Stimulated activated CD4-positive, alpha-beta T cell treated with anti-CD3 and anti-CD28 coated beads, TNF-alpha, amount 100 ng/mL, for 48 hours (primary cell): ENCODE results near the gene MEI4.
"Not testable (repeated sequence)": the region's sequence is repeated elsewhere in the genome, so short reads cannot be mapped to it uniquely, and the experiment has no call there.

Experiments
- DNase-seq, 3 donors: peaks; one replicate each; pipeline ENCODE4 v3.0.0-alpha.2; 2020; ENCODE audit warnings: low read depth in 3 of 3

The MEI4 gene

GRCh38 chr6:77815531-77815930 is 162.7 kb downstream of the MEI4 start:
- no peak for DNase-seq

- DNase-seq = no peak
These were observed 164.0 kb downstream of the MEI4 start for GRCh38 chr6:77816766-77817270.

- no peak for DNase-seq
These were observed 169.4 kb downstream of the MEI4 start for GRCh38 chr6:77822265-77822664.

- DNase-seq = no peak
These were observed 172.4 kb downstream of the MEI4 start for GRCh38 chr6:77825204-77825603.

GRCh38 chr6:77829736-77830135 is 176.9 kb downstream of the MEI4 start:
- DNase-seq = no peak

- DNase-seq = not testable (repeated sequence)
These were observed 180.9 kb downstream of the MEI4 start for GRCh38 chr6:77833749-77834148.

GRCh38 chr6:77834591-77834996 is 181.8 kb downstream of the MEI4 start:
- no peak for DNase-seq

GRCh38 chr6:77837034-77837784 is 184.4 kb downstream of the MEI4 start:
- DNase-seq = no peak

- no peak for DNase-seq
These were observed 186.5 kb downstream of the MEI4 start for GRCh38 chr6:77839292-77839691.

GRCh38 chr6:77844822-77845221 is 192.0 kb downstream of the MEI4 start:
- DNase-seq = no peak

GRCh38 chr6:77853401-77853800 is 200.6 kb downstream of the MEI4 start:
- DNase-seq = no peak

- DNase-seq = no peak
These were observed 203.6 kb downstream of the MEI4 start for GRCh38 chr6:77856391-77856790.

GRCh38 chr6:77857421-77857820 is 204.6 kb downstream of the MEI4 start:
- DNase-seq = no peak

GRCh38 chr6:77876300-77876699 is 223.5 kb downstream of the MEI4 start:
- no peak for DNase-seq

GRCh38 chr6:77879527-77879926 is 226.7 kb downstream of the MEI4 start:
- no peak for DNase-seq

- DNase-seq = no peak
These were observed 227.7 kb downstream of the MEI4 start for GRCh38 chr6:77880501-77880900.

GRCh38 chr6:77883851-77884250 is 231.0 kb downstream of the MEI4 start:
- no peak for DNase-seq

- DNase-seq = no peak
These were observed 240.6 kb downstream of the MEI4 start for GRCh38 chr6:77893391-77893790.

- no peak for DNase-seq
These were observed 253.2 kb downstream of the MEI4 start for GRCh38 chr6:77906070-77906469.

- DNase-seq = no peak
These were observed 258.0 kb downstream of the MEI4 start for GRCh38 chr6:77910826-77911225.

- no peak for DNase-seq
These were observed 273.4 kb downstream of the MEI4 start for GRCh38 chr6:77926198-77926751.

- DNase-seq = no peak
These were observed 277.5 kb downstream of the MEI4 start for GRCh38 chr6:77930382-77930781.

- DNase-seq = no peak
These were observed 278.1 kb downstream of the MEI4 start for GRCh38 chr6:77930952-77931351.

- no peak for DNase-seq
These were observed 309.2 kb downstream of the MEI4 start for GRCh38 chr6:77962070-77962469.
